HG02981 (cell line): ENCODE results near the gene EGR1.
A peak's percentile ranks its signal among the peaks of the same experiment; 100 is the strongest.
"Not testable (repeated sequence)": the region's sequence is repeated elsewhere in the genome, so short reads cannot be mapped to it uniquely, and the experiment has no call there.

Experiments used
- ATAC-seq: cut with Tn5 transposase; IDR thresholded peaks from one replicate; pipeline ENCODE4 v1.9.1; 2021; ENCODE audit warnings: mild to moderate bottlenecking, moderate library complexity; ENCODE audit not compliant: unreplicated experiment

The EGR1 gene

GRCh38 chr5:138468966-138469539 is 3.8 kb downstream of the EGR1 start:
- no peak for ATAC-seq

GRCh38 chr5:138469540-138470321 is 4.5 kb downstream of the EGR1 start:
- ATAC-seq, result no peak

- no peak for ATAC-seq
Observed at GRCh38 chr5:138470322-138471051, 5.2 kb downstream of the EGR1 start.

GRCh38 chr5:138471052-138471361 is 5.7 kb downstream of the EGR1 start:
- no peak for ATAC-seq

- ATAC-seq, result no peak
Observed at GRCh38 chr5:138472353-138472752, 7.1 kb downstream of the EGR1 start.

GRCh38 chr5:138473151-138473550 is 7.9 kb downstream of the EGR1 start:
- ATAC-seq, result not testable (repeated sequence)

GRCh38 chr5:138476918-138477317 is 11.6 kb downstream of the EGR1 start:
- no peak for ATAC-seq

- ATAC-seq, result no peak
Observed at GRCh38 chr5:138482638-138483037, 17.4 kb downstream of the EGR1 start.

GRCh38 chr5:138488481-138488945 is 23.2 kb downstream of the EGR1 start:
- ATAC-seq, result no peak

GRCh38 chr5:138489683-138490061 is 24.4 kb downstream of the EGR1 start:
- no peak for ATAC-seq

GRCh38 chr5:138490648-138491283 is 25.5 kb downstream of the EGR1 start:
- no peak for ATAC-seq

- ATAC-seq, result no peak
Observed at GRCh38 chr5:138491284-138491648, 26.0 kb downstream of the EGR1 start.

- peak; percentile 99 for ATAC-seq
Observed at GRCh38 chr5:138491669-138492559, 26.6 kb downstream of the EGR1 start.

- no peak for ATAC-seq
Observed at GRCh38 chr5:138492560-138493045, 27.3 kb downstream of the EGR1 start.

GRCh38 chr5:138495351-138495750 is 30.1 kb downstream of the EGR1 start:
- no peak for ATAC-seq

- ATAC-seq, result no peak
Observed at GRCh38 chr5:138498376-138498775, 33.1 kb downstream of the EGR1 start.

- ATAC-seq, result no peak
Observed at GRCh38 chr5:138502121-138502520, 36.8 kb downstream of the EGR1 start.

- no peak for ATAC-seq
Observed at GRCh38 chr5:138502521-138502920, 37.2 kb downstream of the EGR1 start.

- ATAC-seq, result no peak
Observed at GRCh38 chr5:138503487-138504270, 38.4 kb downstream of the EGR1 start.

GRCh38 chr5:138504799-138505198 is 39.5 kb downstream of the EGR1 start:
- ATAC-seq, result no peak
